Measurements from ENCODE around the gene PPP1R14C. TPM values are rescaled to one million over a fixed set of nuclear protein-coding genes. Genes with fewer than 3 reads are reported as not detected.

The PPP1R14C gene
- total and polyA plus RNA-seq, 4 donors: 0.18 to 2.8 (median 0.48) TPM

DNA sequence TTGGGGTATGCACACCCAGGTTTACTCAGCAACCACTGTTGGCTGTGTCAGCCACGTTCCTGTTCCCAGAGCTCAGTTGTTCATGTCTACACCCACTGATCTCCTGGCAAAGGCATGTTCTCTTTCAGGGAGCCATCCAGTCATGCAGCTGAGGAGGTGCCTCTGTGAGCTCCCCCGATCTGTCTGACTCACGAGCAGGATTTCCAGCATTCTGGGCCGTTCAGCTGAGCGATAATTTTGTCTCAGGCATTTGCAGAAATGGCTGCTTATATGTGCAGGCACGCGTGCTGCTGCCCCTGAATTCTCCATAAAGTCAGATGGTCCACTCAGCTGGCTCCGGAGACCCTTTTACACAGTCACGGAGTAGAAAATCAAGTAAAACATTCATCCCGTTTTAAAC lies 147.6 kb downstream of the PPP1R14C start:
- Histone ChIP-seq H3K4me3 (ENCODE audit: low read length in 2 of 2) (no peak overlapping the region), H3K27me3 (ENCODE audit: control insufficient read depth in 1 of 2, insufficient read depth in 2 of 2, low read length in 1 of 2) (peaks cover 0 to 1% of the 10 kb centered on the region in 2 donors), H3K9me3 (ENCODE audit: control insufficient read depth, low read length) (no peaks in the 10 kb centered on the region), H3K4me1 (ENCODE audit: control insufficient read depth in 1 of 2, insufficient read depth in 2 of 2, low read length in 2 of 2) (no peaks in the 10 kb centered on the region), H3K36me3 (ENCODE audit: control insufficient read depth in 1 of 2, insufficient read depth in 2 of 2, low read length in 1 of 2) (no peaks in the 10 kb centered on the region), H3K27ac (ENCODE audit: low read depth in 1 of 2, low read length in 2 of 2) (no peak overlapping the region)
- intact Hi-C loops (cut with DNase I): no loop called here
- no peak for ATAC-seq (ENCODE audit: low FRiP score)
- no peak for DNase-seq
- WGBS, 2 donors: 63 to 73% methylated on average over 10 of the region's 10 CpGs

DNA sequence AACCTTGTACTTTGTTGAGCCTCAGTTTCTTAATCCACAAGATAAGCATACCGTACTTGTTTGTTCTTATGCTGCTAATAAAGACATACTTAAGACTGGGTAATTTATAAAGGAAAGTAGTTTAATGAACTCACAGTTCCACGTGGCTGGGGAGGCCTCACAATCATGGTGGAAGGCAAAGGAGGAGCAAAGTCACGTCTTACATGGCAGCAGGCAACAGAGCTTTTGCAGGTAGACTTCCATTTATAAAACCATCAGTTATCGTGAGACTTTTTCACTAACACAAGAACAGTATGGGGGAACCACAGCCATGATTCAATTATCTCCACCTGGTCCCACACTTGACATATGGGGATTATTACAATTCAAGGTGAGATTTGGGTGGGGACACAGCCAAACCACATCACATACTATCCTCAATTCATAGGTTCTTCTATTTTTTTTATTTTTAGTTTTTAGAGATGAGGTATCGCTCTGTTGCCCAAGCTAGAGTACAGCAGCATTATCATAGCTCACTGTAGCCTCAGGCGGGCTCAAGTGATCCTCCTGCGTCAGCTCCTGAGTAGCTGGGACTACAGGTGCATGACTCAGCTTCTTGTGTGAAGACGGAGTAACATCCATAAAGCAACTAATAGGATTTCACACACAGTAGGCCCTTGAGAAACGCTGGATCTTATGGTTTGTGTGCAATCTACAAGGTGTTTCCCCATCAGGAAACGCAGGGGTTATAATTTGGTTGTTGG lies 149.3 kb downstream of the PPP1R14C start:
- Histone ChIP-seq H3K9me3 (ENCODE audit: control insufficient read depth, low read length) (no peaks in the 10 kb centered on the region), H3K27me3 (ENCODE audit: control insufficient read depth in 1 of 2, insufficient read depth in 2 of 2, low read length in 1 of 2) (peaks cover 0 to 1% of the 10 kb centered on the region in 2 donors), H3K4me1 (ENCODE audit: control insufficient read depth in 1 of 2, insufficient read depth in 2 of 2, low read length in 2 of 2) (no peaks in the 10 kb centered on the region), H3K27ac (ENCODE audit: low read depth in 1 of 2, low read length in 2 of 2) (no peak overlapping the region), H3K4me3 (ENCODE audit: low read length in 2 of 2) (no peak overlapping the region), H3K36me3 (ENCODE audit: control insufficient read depth in 1 of 2, insufficient read depth in 2 of 2, low read length in 1 of 2) (no peaks in the 10 kb centered on the region)
- no peak for ATAC-seq (ENCODE audit: low FRiP score)
- intact Hi-C loops (cut with DNase I): no loop called here
- DNase-seq: no peak
- WGBS, 2 donors: 90 to 91% methylated on average over 10 of the region's 10 CpGs

DNA sequence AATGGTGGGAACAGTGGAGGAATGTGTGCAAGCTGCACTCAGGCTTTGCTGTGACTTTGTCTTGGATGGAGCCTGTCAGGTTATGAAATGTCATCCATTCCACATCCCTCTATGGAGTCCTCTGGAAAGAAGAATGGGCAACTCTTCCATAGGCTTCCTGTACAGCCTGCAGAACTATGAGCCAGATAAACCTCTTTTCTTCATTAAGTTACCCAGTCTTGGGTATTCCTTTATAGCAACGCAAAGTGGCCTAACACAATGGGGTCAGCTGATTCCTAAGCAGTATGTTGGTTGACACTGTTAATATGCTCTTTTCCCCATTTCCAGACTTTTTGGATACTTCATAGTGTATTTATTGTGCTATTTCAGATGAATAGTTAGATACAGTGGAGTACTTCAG lies 150.2 kb downstream of the PPP1R14C start:
- ATAC-seq (ENCODE audit: low FRiP score) (no peak), DNase-seq (no peak)
- H3K27ac ChIP-seq (ENCODE audit: low read depth in 1 of 2, low read length in 2 of 2): no peak overlapping the region
- WGBS, 2 donors: 96 to 97% methylated on average over 1 of the region's 1 CpG
- intact Hi-C loops (cut with DNase I): no loop called here
- peaks cover 3% of the 10 kb centered on the region for H3K9me3 ChIP-seq (ENCODE audit: control insufficient read depth, low read length)
- H3K4me3 ChIP-seq (ENCODE audit: low read length in 2 of 2): no peak overlapping the region
- no peaks in the 10 kb centered on the region for H3K36me3 ChIP-seq (ENCODE audit: control insufficient read depth in 1 of 2, insufficient read depth in 2 of 2, low read length in 1 of 2)
- H3K4me1 ChIP-seq (ENCODE audit: control insufficient read depth in 1 of 2, insufficient read depth in 2 of 2, low read length in 2 of 2): no peaks in the 10 kb centered on the region
- no peaks in the 10 kb centered on the region for H3K27me3 ChIP-seq (ENCODE audit: control insufficient read depth in 1 of 2, insufficient read depth in 2 of 2, low read length in 1 of 2)

- ATAC-seq (ENCODE audit: low FRiP score) (no peak), DNase-seq (no peak)
- Histone ChIP-seq H3K4me3 (ENCODE audit: low read length in 2 of 2) (no peak overlapping the region), H3K27me3 (ENCODE audit: control insufficient read depth in 1 of 2, insufficient read depth in 2 of 2, low read length in 1 of 2) (no peaks in the 10 kb centered on the region), H3K4me1 (ENCODE audit: control insufficient read depth in 1 of 2, insufficient read depth in 2 of 2, low read length in 2 of 2) (no peaks in the 10 kb centered on the region), H3K27ac (ENCODE audit: low read depth in 1 of 2, low read length in 2 of 2) (no peak overlapping the region), H3K9me3 (ENCODE audit: control insufficient read depth, low read length) (peaks cover 3% of the 10 kb centered on the region), H3K36me3 (ENCODE audit: control insufficient read depth in 1 of 2, insufficient read depth in 2 of 2, low read length in 1 of 2) (no peaks in the 10 kb centered on the region)
- intact Hi-C loops (cut with DNase I): no loop called here
- WGBS, 2 donors: 54 to 57% methylated on average over 2 of the region's 2 CpGs
These were observed 150.8 kb downstream of the PPP1R14C start for GRCh38 chr6:150293423-150294173.

- no peaks in the 10 kb centered on the region for H3K27me3 ChIP-seq (ENCODE audit: control insufficient read depth in 1 of 2, insufficient read depth in 2 of 2, low read length in 1 of 2)
- H3K9me3 ChIP-seq (ENCODE audit: control insufficient read depth, low read length): peaks cover 3% of the 10 kb centered on the region
- no peak for DNase-seq
- WGBS, 2 donors: 89 to 94% methylated on average over 2 of the region's 2 CpGs
- H3K36me3 ChIP-seq (ENCODE audit: control insufficient read depth in 1 of 2, insufficient read depth in 2 of 2, low read length in 1 of 2): no peaks in the 10 kb centered on the region
- intact Hi-C loops (cut with DNase I): no loop called here
- ATAC-seq (ENCODE audit: low FRiP score): no peak
- H3K4me1 ChIP-seq (ENCODE audit: control insufficient read depth in 1 of 2, insufficient read depth in 2 of 2, low read length in 2 of 2): no peaks in the 10 kb centered on the region
- no peak overlapping the region for H3K27ac ChIP-seq (ENCODE audit: low read depth in 1 of 2, low read length in 2 of 2)
- no peak overlapping the region for H3K4me3 ChIP-seq (ENCODE audit: low read length in 2 of 2)
These were observed 154.0 kb downstream of the PPP1R14C start for GRCh38 chr6:150296890-150297289.

GRCh38 chr6:150297327-150298029 lies 154.6 kb downstream of the PPP1R14C start:
- ATAC-seq (ENCODE audit: low FRiP score) (peak; percentile 30), DNase-seq (peak in 1 of 2 donors; percentile 63)
- Histone ChIP-seq H3K4me1 (ENCODE audit: control insufficient read depth in 1 of 2, insufficient read depth in 2 of 2, low read length in 2 of 2) (no peaks in the 10 kb centered on the region), H3K36me3 (ENCODE audit: control insufficient read depth in 1 of 2, insufficient read depth in 2 of 2, low read length in 1 of 2) (no peaks in the 10 kb centered on the region), H3K27ac (ENCODE audit: low read depth in 1 of 2, low read length in 2 of 2) (no peak overlapping the region), H3K27me3 (ENCODE audit: control insufficient read depth in 1 of 2, insufficient read depth in 2 of 2, low read length in 1 of 2) (no peaks in the 10 kb centered on the region), H3K4me3 (ENCODE audit: low read length in 2 of 2) (no peak overlapping the region), H3K9me3 (ENCODE audit: control insufficient read depth, low read length) (peaks cover 3% of the 10 kb centered on the region)
- intact Hi-C loops (cut with DNase I): no loop called here
- WGBS, 2 donors: 39 to 44% methylated on average over 3 of the region's 3 CpGs

DNA sequence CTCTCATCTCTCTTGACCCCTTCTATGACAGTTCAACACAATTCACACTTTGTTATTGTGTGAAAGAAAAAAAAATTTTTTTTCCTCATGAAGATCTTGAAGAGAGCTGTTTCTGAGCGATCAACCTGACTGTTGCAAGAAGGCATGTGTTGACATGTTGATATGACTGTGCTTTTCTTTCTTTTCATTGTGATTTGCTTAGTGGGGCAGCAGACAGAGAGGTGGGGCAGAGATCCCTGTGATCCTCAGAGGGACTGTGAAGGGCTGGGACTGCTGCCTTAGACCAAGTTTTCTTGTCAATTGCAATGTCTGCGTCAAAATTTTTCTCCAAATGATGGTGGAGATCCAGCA lies 155.2 kb downstream of the PPP1R14C start:
- H3K27ac ChIP-seq (ENCODE audit: low read depth in 1 of 2, low read length in 2 of 2): no peak overlapping the region
- no peaks in the 10 kb centered on the region for H3K36me3 ChIP-seq (ENCODE audit: control insufficient read depth in 1 of 2, insufficient read depth in 2 of 2, low read length in 1 of 2)
- H3K4me3 ChIP-seq (ENCODE audit: low read length in 2 of 2): no peak overlapping the region
- WGBS, 2 donors: 80 to 89% methylated on average over 2 of the region's 2 CpGs
- H3K4me1 ChIP-seq (ENCODE audit: control insufficient read depth in 1 of 2, insufficient read depth in 2 of 2, low read length in 2 of 2): no peaks in the 10 kb centered on the region
- peaks cover 3% of the 10 kb centered on the region for H3K9me3 ChIP-seq (ENCODE audit: control insufficient read depth, low read length)
- H3K27me3 ChIP-seq (ENCODE audit: control insufficient read depth in 1 of 2, insufficient read depth in 2 of 2, low read length in 1 of 2): no peaks in the 10 kb centered on the region
- intact Hi-C loops (cut with DNase I): no loop called here
- DNase-seq (no peak), ATAC-seq (ENCODE audit: low FRiP score) (no peak)

GRCh38 chr6:150298676-150299075 lies 155.8 kb downstream of the PPP1R14C start:
- H3K4me3 ChIP-seq (ENCODE audit: low read length in 2 of 2): no peak overlapping the region
- DNase-seq (no peak), ATAC-seq (ENCODE audit: low FRiP score) (no peak)
- no peak overlapping the region for H3K27ac ChIP-seq (ENCODE audit: low read depth in 1 of 2, low read length in 2 of 2)
- H3K27me3 ChIP-seq (ENCODE audit: control insufficient read depth in 1 of 2, insufficient read depth in 2 of 2, low read length in 1 of 2): no peaks in the 10 kb centered on the region
- intact Hi-C loops (cut with DNase I): no loop called here
- WGBS, 2 donors: 73 to 76% methylated on average over 1 of the region's 1 CpG
- no peaks in the 10 kb centered on the region for H3K36me3 ChIP-seq (ENCODE audit: control insufficient read depth in 1 of 2, insufficient read depth in 2 of 2, low read length in 1 of 2)
- peaks cover 3% of the 10 kb centered on the region for H3K9me3 ChIP-seq (ENCODE audit: control insufficient read depth, low read length)
- H3K4me1 ChIP-seq (ENCODE audit: control insufficient read depth in 1 of 2, insufficient read depth in 2 of 2, low read length in 2 of 2): no peaks in the 10 kb centered on the region
